Esophagus squamous epithelium (tissue), 5 donors: ENCODE data around the gene RASSF5. TPM values are rescaled to one million over a fixed set of nuclear protein-coding genes. Genes with fewer than 3 reads are reported as not detected.
A peak's percentile ranks its signal among the peaks of the same experiment; 100 is the strongest.

Source experiments
- DNase-seq: peaks from one replicate; lab custom pipeline; 2025; lab: John Stamatoyannopoulos, UW
- H3K27ac ChIP-seq, 4 donors: fragments of 200-600 bp; sonication (generic); one replicate each; pipeline ENCODE4 v1.5.1; 2016 to 2019; ENCODE audit warnings: mild to moderate bottlenecking in 1 of 4
- H3K27me3 ChIP-seq, 4 donors: fragments of 200-600 bp; sonication (generic); 1 replicate in 3 of 4; 2 replicates in 1 of 4; pipeline versions ENCODE4 v1.5.1 to v1.6.0; 2017 to 2021; ENCODE audit warnings: antibody characterized with exemption in 1 of 4
- H3K36me3 ChIP-seq, 3 donors: fragments of 200-600 bp; sonication (generic); one replicate each; pipeline ENCODE4 v1.5.1; 2016 to 2019
- H3K4me1 ChIP-seq, 3 donors: fragments of 200-600 bp; sonication (generic); one replicate each; pipeline ENCODE4 v1.5.1; 2017 to 2019
- H3K4me3 ChIP-seq, 4 donors: fragments of 200-600 bp; sonication (generic); 1 replicate in 3 of 4; 2 replicates in 1 of 4; pipeline ENCODE4 v1.5.1; 2016 to 2019; ENCODE audit warnings: mild to moderate bottlenecking in 2 of 4, moderate library complexity in 1 of 4
- H3K9me3 ChIP-seq, 3 donors: fragments of 200-600 bp; sonication (generic); one replicate each; pipeline ENCODE4 v1.5.1; 2016 to 2019
- POLR2A ChIP-seq, 4 donors: fragments of 450-650 bp; IDR thresholded peaks; one replicate each; pipeline ENCODE4 v1.6.1; 2017; ENCODE audit warnings: antibody characterized with exemption in 4 of 4, mild to moderate bottlenecking in 4 of 4, moderate library complexity in 3 of 4
- WGBS, 2 donors: methylation state at CpG; one replicate each; pipeline ENCODE4 v1.1.5; 2018; 5-methylcytosine and 5-hydroxymethylcytosine counted together
- intact Hi-C: fragments of 100-400 bp; cut with DNase I; formaldehyde crosslinking; loops from one replicate; pipeline ENCODE4 v1.15.0; 2022
- total RNA-seq, 4 donors: library from RNA; depleted of rRNA; stranded (reverse); fragments of >200 nt; gene quantifications; one replicate each; pipeline ENCODE4 v1.1.0, GENCODE V29; 2016
- TF ChIP-seq, protein P1 (sequence below), 6 experiments: fragments of 450-650 bp in 4 of 6; fragments of 200-600 bp in 2 of 6; sonication (generic) in 2 of 6; IDR thresholded peaks; one replicate each; pipeline ENCODE4 v1.5.1; 2016 to 2019; ENCODE audit warnings: antibody characterized with exemption in 6 of 6, mild to moderate bottlenecking in 4 of 6, moderate library complexity in 4 of 6
- donor health status: DM: yes; HTN: yes; CAD: no.

RASSF5 gene
- total RNA-seq, 4 donors from 2014 or later: 29.2 to 85.3 (median 35.1) TPM

DNA sequence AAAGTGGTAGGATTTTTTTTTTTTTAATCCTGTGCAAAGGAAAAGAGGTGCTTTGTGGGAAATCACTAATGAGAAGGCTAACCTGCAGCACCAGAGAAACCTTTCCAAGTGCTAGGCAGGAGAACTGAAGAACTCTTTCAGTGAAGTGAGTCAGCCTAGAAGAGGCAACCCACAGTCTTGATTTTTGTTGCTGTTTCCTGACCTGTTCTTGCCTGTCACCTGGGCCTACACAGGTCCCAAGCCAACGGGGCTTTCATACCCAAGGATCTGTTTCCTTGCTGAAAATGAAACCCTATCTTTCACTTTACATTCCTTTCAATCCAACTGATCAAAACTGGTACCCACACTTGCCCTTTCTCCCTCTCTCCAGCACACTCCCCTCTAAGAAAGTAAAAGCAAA, 44.2 kb upstream of the RASSF5 start:
- Histone ChIP-seq H3K4me1 (peaks cover 9 to 54% (median 26%) of the 10 kb centered on the region in 3 donors), H3K27me3 (no peaks in the 10 kb centered on the region), H3K27ac (peak overlapping the region; percentile 12 to 26 (median 18)), H3K36me3 (peaks cover 0 to 33% (median 0%) of the 10 kb centered on the region in 3 donors), H3K4me3 (no peak overlapping the region), H3K9me3 (no peaks in the 10 kb centered on the region)
- intact Hi-C loops: no loop called here
- DNase-seq: no peak
- WGBS, 2 donors: 22 to 40% methylated on average over 1 of the region's 1 CpG
- no peak for TF ChIP-seq POLR2A (IDR thresholded peaks at IDR 0.05)
- TF ChIP-seq, protein P1, sequence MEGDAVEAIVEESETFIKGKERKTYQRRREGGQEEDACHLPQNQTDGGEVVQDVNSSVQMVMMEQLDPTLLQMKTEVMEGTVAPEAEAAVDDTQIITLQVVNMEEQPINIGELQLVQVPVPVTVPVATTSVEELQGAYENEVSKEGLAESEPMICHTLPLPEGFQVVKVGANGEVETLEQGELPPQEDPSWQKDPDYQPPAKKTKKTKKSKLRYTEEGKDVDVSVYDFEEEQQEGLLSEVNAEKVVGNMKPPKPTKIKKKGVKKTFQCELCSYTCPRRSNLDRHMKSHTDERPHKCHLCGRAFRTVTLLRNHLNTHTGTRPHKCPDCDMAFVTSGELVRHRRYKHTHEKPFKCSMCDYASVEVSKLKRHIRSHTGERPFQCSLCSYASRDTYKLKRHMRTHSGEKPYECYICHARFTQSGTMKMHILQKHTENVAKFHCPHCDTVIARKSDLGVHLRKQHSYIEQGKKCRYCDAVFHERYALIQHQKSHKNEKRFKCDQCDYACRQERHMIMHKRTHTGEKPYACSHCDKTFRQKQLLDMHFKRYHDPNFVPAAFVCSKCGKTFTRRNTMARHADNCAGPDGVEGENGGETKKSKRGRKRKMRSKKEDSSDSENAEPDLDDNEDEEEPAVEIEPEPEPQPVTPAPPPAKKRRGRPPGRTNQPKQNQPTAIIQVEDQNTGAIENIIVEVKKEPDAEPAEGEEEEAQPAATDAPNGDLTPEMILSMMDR (IDR thresholded peaks at IDR 0.05): no peak

DNA sequence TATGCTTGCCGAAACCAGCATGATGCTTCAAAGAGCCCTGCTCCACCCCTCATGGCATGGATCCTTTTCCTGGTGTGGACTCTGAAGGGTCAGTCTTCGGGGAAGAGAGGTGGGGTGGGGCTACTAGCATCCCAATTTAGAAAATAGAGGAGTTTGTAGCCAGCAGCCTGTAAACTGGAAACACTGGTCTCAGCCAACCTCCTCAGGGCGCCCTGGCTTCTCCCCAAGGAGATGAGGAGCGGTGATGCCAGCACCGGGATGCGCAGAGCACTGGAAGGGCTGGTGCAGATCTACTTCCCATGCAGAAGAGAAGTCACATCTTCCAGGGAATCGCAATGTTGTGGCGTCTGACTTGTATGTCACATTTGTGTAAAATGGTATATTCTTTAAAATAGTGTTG, 43.4 kb upstream of the RASSF5 start:
- WGBS, 2 donors: 47 to 73% methylated on average over 4 to 8 of the region's 8 CpGs
- Histone ChIP-seq H3K9me3 (no peaks in the 10 kb centered on the region), H3K36me3 (peaks cover 0 to 25% (median 0%) of the 10 kb centered on the region in 3 donors), H3K4me1 (peaks cover 12 to 60% (median 26%) of the 10 kb centered on the region in 3 donors), H3K4me3 (no peak overlapping the region), H3K27ac (peak overlapping the region in 3 of 4 donors; percentile 15 to 26 (median 21)), H3K27me3 (no peaks in the 10 kb centered on the region)
- no peak for TF ChIP-seq POLR2A (IDR thresholded peaks at IDR 0.05)
- TF ChIP-seq, protein P1 (IDR thresholded peaks at IDR 0.05): no peak
- intact Hi-C loops: no loop called here
- no peak for DNase-seq

DNA sequence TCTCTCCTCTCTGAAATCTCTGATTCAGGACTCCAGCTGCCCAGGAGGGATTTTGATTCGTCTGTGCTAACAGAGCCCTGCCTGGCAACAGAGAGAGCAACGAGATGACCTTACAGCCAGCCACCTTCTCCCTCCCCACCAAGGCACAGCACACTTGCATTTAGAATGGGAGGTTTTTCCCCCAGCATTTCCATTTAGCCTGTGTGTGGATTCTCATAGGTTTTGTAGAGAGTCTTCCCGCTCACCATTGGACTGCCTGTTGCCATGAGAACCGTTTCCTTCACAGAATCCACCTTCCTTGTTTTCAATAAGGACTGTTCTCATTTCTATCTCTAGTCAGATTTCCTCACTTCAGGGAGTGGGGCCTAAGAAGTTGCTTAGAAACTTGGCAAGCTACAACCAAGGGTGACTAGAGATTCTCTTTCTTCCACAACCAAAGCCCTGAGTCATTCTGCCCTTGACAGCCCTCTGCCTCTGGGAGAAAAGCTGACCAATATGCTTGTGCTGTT, 42.8 kb upstream of the RASSF5 start:
- Histone ChIP-seq H3K27ac (peak overlapping the region in 3 of 4 donors; percentile 21 to 45 (median 41)), H3K4me3 (no peak overlapping the region), H3K36me3 (peaks cover 0 to 19% (median 0%) of the 10 kb centered on the region in 3 donors), H3K4me1 (peaks cover 18 to 66% (median 31%) of the 10 kb centered on the region in 3 donors), H3K9me3 (no peaks in the 10 kb centered on the region), H3K27me3 (no peaks in the 10 kb centered on the region)
- 73 to 75% methylated on average over 3 to 4 of the region's 4 CpGs for WGBS, 2 donors
- intact Hi-C loops: no loop called here
- no peak for DNase-seq
- TF ChIP-seq POLR2A (IDR thresholded peaks at IDR 0.05): no peak
- TF ChIP-seq, protein P1 (IDR thresholded peaks at IDR 0.05): no peak

DNA sequence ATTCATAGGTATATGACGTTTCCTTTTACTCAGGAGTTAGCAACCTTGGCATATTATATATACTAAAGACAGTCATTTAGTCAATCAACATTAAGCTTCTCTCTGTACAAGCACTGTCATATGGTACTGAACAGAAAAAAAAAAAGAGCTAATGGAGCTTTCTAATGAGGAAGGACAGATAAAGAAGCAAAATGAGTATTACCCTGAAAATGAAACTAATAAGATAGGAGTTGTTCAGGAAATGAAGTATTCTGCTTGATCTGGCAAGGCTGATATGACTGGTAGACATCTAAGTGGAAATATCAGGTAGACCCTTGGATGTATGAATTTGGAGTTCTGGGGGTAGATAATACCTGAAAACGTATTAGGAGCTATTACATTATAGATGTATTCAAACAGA, 41.4 kb upstream of the RASSF5 start:
- Histone ChIP-seq H3K4me1 (peaks cover 32 to 80% (median 41%) of the 10 kb centered on the region in 3 donors), H3K4me3 (no peak overlapping the region), H3K27me3 (no peaks in the 10 kb centered on the region), H3K9me3 (no peaks in the 10 kb centered on the region), H3K36me3 (peaks cover 0 to 8% (median 0%) of the 10 kb centered on the region in 3 donors), H3K27ac (no peak overlapping the region)
- DNase-seq: no peak
- 62 to 72% methylated on average over 2 of the region's 2 CpGs for WGBS, 2 donors
- no peak for TF ChIP-seq POLR2A (IDR thresholded peaks at IDR 0.05)
- TF ChIP-seq, protein P1 (IDR thresholded peaks at IDR 0.05): no peak
- intact Hi-C loops: no loop called here

DNA sequence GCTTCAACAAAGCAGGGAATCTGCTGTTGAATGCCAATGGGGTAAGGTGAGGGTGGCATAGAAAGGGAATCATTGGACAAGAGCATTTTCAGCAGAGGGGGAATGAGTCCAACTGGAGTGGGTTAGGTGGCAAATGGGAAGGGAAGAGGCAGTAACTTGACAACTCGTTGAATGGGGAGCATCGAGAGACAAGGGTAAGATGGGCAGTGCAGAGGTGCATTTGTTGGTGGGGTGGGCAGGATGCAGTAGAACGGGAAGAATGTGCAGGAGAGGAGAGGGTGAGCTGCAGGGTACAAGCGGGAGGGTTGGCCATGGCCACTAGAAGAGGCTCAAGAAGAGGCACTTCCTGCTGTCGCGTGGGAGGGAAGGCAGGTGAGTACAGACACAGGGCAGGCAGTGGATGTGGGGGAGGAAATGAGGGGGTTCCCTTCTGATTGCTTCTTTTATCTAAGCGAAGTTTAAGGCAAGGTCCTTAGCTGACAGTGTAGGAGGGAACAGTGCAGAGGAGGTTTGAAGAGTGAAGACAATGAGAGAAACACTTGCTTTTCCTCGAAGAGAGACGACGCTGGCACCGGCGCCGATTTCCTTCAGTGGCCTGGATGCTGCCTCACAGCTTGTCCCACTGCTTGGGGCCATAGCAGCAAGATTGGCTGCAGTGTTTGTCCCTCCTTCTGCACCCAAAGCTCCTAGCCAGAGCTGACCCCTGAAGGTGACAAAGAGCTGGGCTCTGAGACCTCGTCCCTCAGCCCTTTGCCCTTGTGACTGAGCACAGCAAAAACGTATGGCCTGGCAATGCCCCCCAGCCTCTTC, 40.3 kb upstream of the RASSF5 start:
- no peaks in the 10 kb centered on the region for H3K9me3 ChIP-seq
- DNase-seq: no peak
- no peak overlapping the region for H3K4me3 ChIP-seq
- TF ChIP-seq, protein P1 (IDR thresholded peaks at IDR 0.05): no peak
- TF ChIP-seq POLR2A (IDR thresholded peaks at IDR 0.05): no peak
- no peaks in the 10 kb centered on the region for H3K27me3 ChIP-seq
- 63 to 68% methylated on average over 13 to 15 of the region's 15 CpGs for WGBS, 2 donors
- peaks cover 38 to 86% (median 52%) of the 10 kb centered on the region in 3 donors for H3K4me1 ChIP-seq
- no peaks in the 10 kb centered on the region for H3K36me3 ChIP-seq
- H3K27ac ChIP-seq: no peak overlapping the region
- intact Hi-C loops: no loop called here
